ENCODE results near the gene LINC00237.
A peak's percentile ranks its signal among the peaks of the same experiment; 100 is the strongest.

Gene LINC00237

GRCh38 chr20:21134883-21135493 lies 28.8 kb upstream of the LINC00237 start:
- H3K27ac ChIP-seq (ENCODE audit: insufficient read depth in 1 of 2, low read depth in 1 of 2, low read length in 2 of 2, poor library complexity in 1 of 2, severe bottlenecking in 2 of 2) = no peak overlapping the region
- no peaks in the 10 kb centered on the region for H3K4me1 ChIP-seq (ENCODE audit: control extremely low read depth in 1 of 4, control insufficient read depth in 4 of 4, insufficient read depth in 4 of 4, low read length in 3 of 4)
- no peaks in the 10 kb centered on the region for H3K27me3 ChIP-seq (replicated peaks in 2 of 5; ENCODE audit: control insufficient read depth in 4 of 5, insufficient read depth in 5 of 5, low read length in 4 of 5)
- CTCF ChIA-PET = interaction anchor here (0.7 kb wide), 1 partner anchor 21 kb away, joined by 4 read pairs; no protein-coding TSS in a partner anchor
- no peaks in the 10 kb centered on the region for H3K9me3 ChIP-seq (ENCODE audit: control extremely low read depth in 1 of 5, control insufficient read depth in 4 of 5, insufficient read depth in 2 of 5, low read depth in 1 of 5, low read length in 4 of 5)
- DNase-seq = no peak
- no peak overlapping the region for H3K4me3 ChIP-seq (ENCODE audit: control insufficient read depth in 1 of 7, extremely low read depth in 1 of 7, insufficient read depth in 4 of 7, low read depth in 2 of 7, low read length in 6 of 7)
- peaks cover 0 to 11% (median 7%) of the 10 kb centered on the region in 4 experiments for H3K36me3 ChIP-seq (ENCODE audit: control insufficient read depth in 4 of 4, insufficient read depth in 4 of 4, low read length in 3 of 4)
- 100% methylated on average over 7 of the region's 10 CpGs for WGBS (ENCODE audit: insufficient coverage)
- POLR2A ChIA-PET = no interaction called here

GRCh38 chr20:21133917-21134622 lies 27.9 kb upstream of the LINC00237 start:
- Histone ChIP-seq H3K27ac (ENCODE audit: insufficient read depth in 1 of 2, low read depth in 1 of 2, low read length in 2 of 2, poor library complexity in 1 of 2, severe bottlenecking in 2 of 2) (no peak overlapping the region), H3K36me3 (ENCODE audit: control insufficient read depth in 4 of 4, insufficient read depth in 4 of 4, low read length in 3 of 4) (peaks cover 0 to 11% (median 7%) of the 10 kb centered on the region in 4 experiments), H3K27me3 (replicated peaks in 2 of 5; ENCODE audit: control insufficient read depth in 4 of 5, insufficient read depth in 5 of 5, low read length in 4 of 5) (no peaks in the 10 kb centered on the region), H3K4me1 (ENCODE audit: control extremely low read depth in 1 of 4, control insufficient read depth in 4 of 4, insufficient read depth in 4 of 4, low read length in 3 of 4) (no peaks in the 10 kb centered on the region), H3K4me3 (ENCODE audit: control insufficient read depth in 1 of 7, extremely low read depth in 1 of 7, insufficient read depth in 4 of 7, low read depth in 2 of 7, low read length in 6 of 7) (no peak overlapping the region), H3K9me3 (ENCODE audit: control extremely low read depth in 1 of 5, control insufficient read depth in 4 of 5, insufficient read depth in 2 of 5, low read depth in 1 of 5, low read length in 4 of 5) (no peaks in the 10 kb centered on the region)
- no peak for DNase-seq
- WGBS (ENCODE audit: insufficient coverage) = 100% methylated on average over 12 of the region's 16 CpGs
- POLR2A ChIA-PET = no interaction called here
- CTCF ChIA-PET = interaction anchor here (0.5 to 0.7 kb wide), 3 partner anchors 22 to 238 kb away, joined by 3 to 4 read pairs (median 3); no protein-coding TSS in a partner anchor

GRCh38 chr20:21133404-21133803 lies 27.2 kb upstream of the LINC00237 start:
- Histone ChIP-seq H3K4me1 (ENCODE audit: control extremely low read depth in 1 of 4, control insufficient read depth in 4 of 4, insufficient read depth in 4 of 4, low read length in 3 of 4) (no peaks in the 10 kb centered on the region), H3K36me3 (ENCODE audit: control insufficient read depth in 4 of 4, insufficient read depth in 4 of 4, low read length in 3 of 4) (peaks cover 0 to 11% (median 7%) of the 10 kb centered on the region in 4 experiments), H3K9me3 (ENCODE audit: control extremely low read depth in 1 of 5, control insufficient read depth in 4 of 5, insufficient read depth in 2 of 5, low read depth in 1 of 5, low read length in 4 of 5) (no peaks in the 10 kb centered on the region), H3K27me3 (replicated peaks in 2 of 5; ENCODE audit: control insufficient read depth in 4 of 5, insufficient read depth in 5 of 5, low read length in 4 of 5) (no peaks in the 10 kb centered on the region), H3K27ac (ENCODE audit: insufficient read depth in 1 of 2, low read depth in 1 of 2, low read length in 2 of 2, poor library complexity in 1 of 2, severe bottlenecking in 2 of 2) (no peak overlapping the region), H3K4me3 (ENCODE audit: control insufficient read depth in 1 of 7, extremely low read depth in 1 of 7, insufficient read depth in 4 of 7, low read depth in 2 of 7, low read length in 6 of 7) (no peak overlapping the region)
- ChIA-PET POLR2A (no interaction called here), CTCF (no interaction called here)
- WGBS (ENCODE audit: insufficient coverage) = 94% methylated on average over 2 of the region's 4 CpGs
- no peak for DNase-seq

GRCh38 chr20:21129861-21130260 lies 23.7 kb upstream of the LINC00237 start:
- 98% methylated on average over 5 of the region's 5 CpGs for WGBS (ENCODE audit: insufficient coverage)
- Histone ChIP-seq H3K4me1 (ENCODE audit: control extremely low read depth in 1 of 4, control insufficient read depth in 4 of 4, insufficient read depth in 4 of 4, low read length in 3 of 4) (peaks cover 3 to 17% (median 15%) of the 10 kb centered on the region in 4 experiments), H3K4me3 (ENCODE audit: control insufficient read depth in 1 of 7, extremely low read depth in 1 of 7, insufficient read depth in 4 of 7, low read depth in 2 of 7, low read length in 6 of 7) (no peak overlapping the region), H3K36me3 (ENCODE audit: control insufficient read depth in 4 of 4, insufficient read depth in 4 of 4, low read length in 3 of 4) (peaks cover 0 to 10% (median 5%) of the 10 kb centered on the region in 4 experiments), H3K27me3 (replicated peaks in 2 of 5; ENCODE audit: control insufficient read depth in 4 of 5, insufficient read depth in 5 of 5, low read length in 4 of 5) (no peaks in the 10 kb centered on the region), H3K9me3 (ENCODE audit: control extremely low read depth in 1 of 5, control insufficient read depth in 4 of 5, insufficient read depth in 2 of 5, low read depth in 1 of 5, low read length in 4 of 5) (no peaks in the 10 kb centered on the region), H3K27ac (ENCODE audit: insufficient read depth in 1 of 2, low read depth in 1 of 2, low read length in 2 of 2, poor library complexity in 1 of 2, severe bottlenecking in 2 of 2) (no peak overlapping the region)
- no peak for DNase-seq
- CTCF ChIA-PET = no interaction called here
- POLR2A ChIA-PET = no interaction called here

GRCh38 chr20:21127201-21127981 lies 21.2 kb upstream of the LINC00237 start:
- H3K9me3 ChIP-seq (ENCODE audit: control extremely low read depth in 1 of 5, control insufficient read depth in 4 of 5, insufficient read depth in 2 of 5, low read depth in 1 of 5, low read length in 4 of 5) = no peaks in the 10 kb centered on the region
- CTCF ChIA-PET = no interaction called here
- H3K4me1 ChIP-seq (ENCODE audit: control extremely low read depth in 1 of 4, control insufficient read depth in 4 of 4, insufficient read depth in 4 of 4, low read length in 3 of 4) = peaks cover 3 to 17% (median 15%) of the 10 kb centered on the region in 4 experiments
- POLR2A ChIA-PET = no interaction called here
- no peaks in the 10 kb centered on the region for H3K27me3 ChIP-seq (replicated peaks in 2 of 5; ENCODE audit: control insufficient read depth in 4 of 5, insufficient read depth in 5 of 5, low read length in 4 of 5)
- peaks cover 0 to 5% (median 2%) of the 10 kb centered on the region in 4 experiments for H3K36me3 ChIP-seq (ENCODE audit: control insufficient read depth in 4 of 4, insufficient read depth in 4 of 4, low read length in 3 of 4)
- H3K27ac ChIP-seq (ENCODE audit: insufficient read depth in 1 of 2, low read depth in 1 of 2, low read length in 2 of 2, poor library complexity in 1 of 2, severe bottlenecking in 2 of 2) = no peak overlapping the region
- DNase-seq = no peak
- no peak overlapping the region for H3K4me3 ChIP-seq (ENCODE audit: control insufficient read depth in 1 of 7, extremely low read depth in 1 of 7, insufficient read depth in 4 of 7, low read depth in 2 of 7, low read length in 6 of 7)
- 91% methylated on average over 3 of the region's 5 CpGs for WGBS (ENCODE audit: insufficient coverage)

DNA sequence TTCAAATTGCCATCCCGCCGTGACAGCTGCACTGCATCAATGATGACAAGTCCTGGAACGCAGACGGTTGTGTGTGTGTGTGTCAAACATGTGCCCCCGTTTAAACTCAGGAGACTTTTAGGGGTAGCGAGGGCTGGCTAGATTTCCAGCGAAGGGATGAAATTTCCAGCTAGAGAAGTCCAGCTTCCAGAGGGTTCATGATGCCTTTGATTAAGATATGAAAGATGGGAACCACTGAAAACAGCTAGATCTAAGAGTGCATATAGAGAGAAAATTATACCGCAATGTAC lies 20.4 kb upstream of the LINC00237 start:
- Histone ChIP-seq H3K36me3 (ENCODE audit: control insufficient read depth in 4 of 4, insufficient read depth in 4 of 4, low read length in 3 of 4) (peaks cover 0 to 5% (median 2%) of the 10 kb centered on the region in 4 experiments), H3K27ac (ENCODE audit: insufficient read depth in 1 of 2, low read depth in 1 of 2, low read length in 2 of 2, poor library complexity in 1 of 2, severe bottlenecking in 2 of 2) (peak overlapping the region in 1 of 2 experiments; percentile 78), H3K4me3 (ENCODE audit: control insufficient read depth in 1 of 7, extremely low read depth in 1 of 7, insufficient read depth in 4 of 7, low read depth in 2 of 7, low read length in 6 of 7) (peak overlapping the region; percentile 60 to 85 (median 77)), H3K27me3 (replicated peaks in 2 of 5; ENCODE audit: control insufficient read depth in 4 of 5, insufficient read depth in 5 of 5, low read length in 4 of 5) (peaks cover 0 to 2% (median 0%) of the 10 kb centered on the region in 5 experiments), H3K4me1 (ENCODE audit: control extremely low read depth in 1 of 4, control insufficient read depth in 4 of 4, insufficient read depth in 4 of 4, low read length in 3 of 4) (peaks cover 3 to 17% (median 15%) of the 10 kb centered on the region in 4 experiments), H3K9me3 (ENCODE audit: control extremely low read depth in 1 of 5, control insufficient read depth in 4 of 5, insufficient read depth in 2 of 5, low read depth in 1 of 5, low read length in 4 of 5) (no peaks in the 10 kb centered on the region)
- CTCF ChIA-PET = interaction anchor here (1.0 to 1.3 kb wide), 2 partner anchors 12 to 13 kb away, joined by 3 to 4 read pairs; no protein-coding TSS in a partner anchor
- DNase-seq = no peak
- POLR2A ChIA-PET = no interaction called here
- WGBS (ENCODE audit: insufficient coverage) = 11% methylated on average over 5 of the region's 8 CpGs

Measured in common myeloid progenitor, CD34-positive (primary cell).